GM11168 (cell line): ENCODE measurements around the gene TRA2B.

Source experiments
- in situ Hi-C: fragments of 300-500 bp; cut with MboI; formaldehyde crosslinking; loops from one replicate; pipeline ENCODE4 v1.12.0; 2022; ENCODE audit warnings: low sequenced_read_pairs; ENCODE audit not compliant: unreplicated experiment

TRA2B gene

DNA sequence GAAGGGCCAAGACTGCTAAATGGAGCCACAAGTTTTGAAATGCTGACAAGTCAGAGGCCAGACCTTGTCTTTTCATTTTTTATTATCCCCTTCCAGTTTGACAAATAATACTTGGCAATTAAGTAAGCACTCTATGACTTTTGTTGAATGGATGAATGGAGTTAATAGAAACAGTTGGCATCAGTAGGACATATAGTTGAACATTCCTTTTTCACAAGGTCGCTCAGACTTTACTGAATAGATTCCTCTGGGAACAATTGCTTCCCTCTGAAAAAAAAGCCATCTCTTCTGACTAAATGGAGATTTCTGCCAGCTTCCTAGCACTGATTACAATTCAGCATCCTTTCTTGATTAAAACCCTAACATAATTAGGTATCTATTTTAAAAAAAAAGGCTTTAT lies 53.2 kb downstream of the TRA2B start:
- in situ Hi-C loops: no loop called here

DNA sequence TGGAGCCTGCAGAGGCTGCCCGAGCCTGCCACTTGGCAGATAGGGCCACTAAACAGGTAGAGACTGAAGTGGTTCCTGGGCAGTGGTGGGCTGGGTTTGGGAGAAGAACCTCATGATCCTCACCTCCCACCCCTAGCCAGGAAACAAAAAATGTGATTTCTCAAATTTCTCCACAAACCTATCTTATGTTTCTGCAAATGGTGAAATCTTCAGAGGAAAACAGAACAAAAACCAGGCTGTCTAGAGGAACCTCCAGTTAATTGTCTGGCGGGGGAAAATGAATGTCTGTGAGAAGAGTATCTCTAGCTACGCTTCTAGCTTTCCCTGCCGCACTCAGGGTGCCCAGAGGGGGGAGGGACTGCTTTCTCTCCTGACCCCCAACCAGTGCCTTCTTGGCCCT lies 55.9 kb downstream of the TRA2B start:
- in situ Hi-C loops: no loop called here

DNA sequence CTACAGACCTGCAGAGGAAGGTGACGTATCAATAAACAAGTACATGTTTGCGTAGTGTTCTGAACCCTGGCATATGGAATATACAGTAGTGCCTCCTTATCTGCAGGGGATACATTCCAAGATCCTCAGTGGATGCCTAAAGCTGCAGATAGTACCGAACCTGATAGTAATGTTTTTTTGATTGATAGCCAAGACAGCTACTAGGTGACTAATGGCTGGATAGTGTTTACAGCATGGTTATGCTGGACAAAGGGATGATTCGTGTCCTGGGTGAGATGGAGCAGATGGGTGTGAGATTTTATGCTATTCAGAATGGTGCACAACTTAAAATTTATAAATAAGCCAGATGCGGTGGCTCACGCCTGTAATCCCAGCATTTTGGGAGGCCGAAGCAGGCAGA lies 57.2 kb downstream of the TRA2B start:
- in situ Hi-C loops: no loop called here

DNA sequence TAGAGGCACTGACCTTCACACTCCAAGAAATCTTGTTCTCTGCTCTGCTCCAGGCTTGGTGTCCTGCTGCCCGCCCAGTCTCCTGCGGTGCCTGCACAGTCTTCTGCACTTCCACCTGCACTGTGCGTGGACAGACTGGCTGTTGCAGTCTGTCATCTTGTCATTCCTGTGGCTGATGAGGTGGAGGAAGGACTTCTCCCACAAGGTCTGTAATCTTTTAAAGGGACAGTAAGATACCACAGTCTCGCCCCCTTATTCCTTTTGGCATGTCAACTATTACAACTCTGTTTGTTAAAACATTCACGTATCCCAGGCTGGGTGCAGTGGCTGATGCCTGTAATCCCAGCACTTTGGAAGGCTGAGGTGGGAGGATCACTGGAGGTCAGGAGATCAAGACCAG lies 58.9 kb downstream of the TRA2B start:
- in situ Hi-C loops: no loop called here

DNA sequence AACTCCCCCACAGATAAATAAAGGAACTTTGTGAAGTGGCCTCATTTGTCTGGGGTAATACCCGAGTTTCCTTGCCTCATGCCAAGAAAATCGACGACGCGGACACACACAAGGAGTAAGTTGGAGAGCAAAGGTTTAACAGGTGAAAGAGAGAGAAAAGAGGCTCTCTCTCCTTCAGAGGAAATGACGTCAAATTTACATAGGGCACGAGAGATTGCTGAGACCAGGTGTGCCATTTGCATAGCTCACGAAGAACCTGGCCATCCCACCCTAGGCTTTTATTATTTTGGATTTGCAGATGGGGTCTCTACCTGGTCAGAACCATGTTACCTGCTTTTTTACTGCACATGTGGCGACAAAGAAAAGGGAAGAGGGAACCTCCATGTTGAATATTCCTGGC lies 63.7 kb downstream of the TRA2B start:
- in situ Hi-C loops: no loop called here

DNA sequence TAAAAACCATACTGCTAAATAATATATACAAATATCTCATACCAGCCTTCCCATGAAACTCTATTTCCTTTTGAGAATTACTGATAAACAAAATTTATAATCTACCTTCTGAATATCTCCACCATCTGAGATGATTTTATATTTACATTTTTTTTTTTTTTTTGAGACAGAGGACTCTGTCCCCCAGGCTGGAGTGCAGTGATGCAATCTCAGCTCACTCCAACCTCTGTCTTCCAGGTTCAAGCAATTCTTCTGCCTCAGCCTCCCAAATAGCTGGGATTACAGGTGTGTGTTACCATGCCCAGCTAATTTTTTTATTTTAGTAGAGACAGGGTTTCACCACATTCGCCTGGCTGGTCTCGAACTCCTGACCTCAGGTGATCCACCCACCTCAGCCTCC lies 70.2 kb downstream of the TRA2B start:
- in situ Hi-C loops: no loop called here

DNA sequence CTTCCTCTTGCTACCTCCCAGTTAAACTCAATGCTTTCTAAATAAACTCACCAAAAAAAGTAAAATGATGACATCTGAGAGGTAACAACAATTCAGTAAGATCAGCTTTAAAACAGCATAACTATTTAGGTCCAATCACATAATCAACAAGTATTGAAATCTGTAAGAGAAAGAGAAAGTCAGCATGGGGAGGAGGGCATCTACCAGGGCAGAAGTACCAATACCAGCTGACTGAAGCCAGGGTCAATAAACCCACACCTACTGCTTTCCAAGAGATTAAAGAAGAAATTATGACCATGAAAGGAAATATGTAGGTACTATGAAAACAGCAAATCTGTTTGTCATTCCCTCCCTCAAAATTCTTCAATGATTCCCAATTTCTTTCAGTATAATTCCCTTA lies 70.8 kb downstream of the TRA2B start:
- in situ Hi-C loops: no loop called here

DNA sequence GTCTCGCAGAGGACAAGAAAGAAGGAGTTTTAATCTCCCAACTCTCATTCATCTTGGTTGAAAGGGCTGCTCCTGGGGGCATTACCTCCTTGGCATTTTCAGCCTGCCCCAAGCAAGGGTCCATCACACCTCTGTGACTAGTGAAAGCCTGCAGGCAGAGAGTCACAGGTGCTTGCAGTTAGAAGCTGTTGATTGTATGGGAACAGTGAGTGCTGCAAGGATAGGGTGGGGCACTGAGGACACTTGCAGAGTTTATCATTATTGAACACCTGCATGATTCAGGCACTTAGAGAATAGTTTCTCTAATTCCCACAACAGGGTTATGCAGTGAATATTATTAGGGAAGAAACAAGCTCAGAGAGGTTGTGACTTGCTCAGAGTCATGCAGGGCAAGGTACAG lies 71.3 kb downstream of the TRA2B start:
- in situ Hi-C loops: no loop called here
